ENCODE data around the gene EFEMP1. TPM values are rescaled to one million over a fixed set of nuclear protein-coding genes. Genes with fewer than 3 reads are reported as not detected.

The EFEMP1 gene
- polyA plus RNA-seq, 1 experiment: 1,148 TPM

Other genes with a start within 250 kb of the EFEMP1 start
- gene PNPT1, start 229.9 kb downstream of the EFEMP1 start, polyA plus RNA-seq (2011; rRNA removed): 9.4 and 13.4 TPM in 2 replicates

All from BJ (cell line).